Stomach (tissue), 9 donors: Measurements from ENCODE around the gene C4BPB. TPM values are rescaled to one million over a fixed set of nuclear protein-coding genes. Genes with fewer than 3 reads are reported as not detected.

Experiments
- DNase-seq, 2 donors: peaks; one replicate each; pipeline versions ENCODE4 v3.0.0 to v3.0.0-alpha.2; 2013 to 2019
- H3K27ac ChIP-seq, 5 donors: fragments of 200-600 bp in 4 of 5; sonication (generic) in 4 of 5; one replicate each; pipeline ENCODE4 v1.5.1; 2013 to 2019; ENCODE audit warnings: mild to moderate bottlenecking in 1 of 5, moderate library complexity in 1 of 5
- H3K27me3 ChIP-seq, 3 donors: fragments of 200-600 bp; sonication (generic); one replicate each; pipeline ENCODE4 v1.5.1; 2017 to 2019; ENCODE audit warnings: mixed run types in 1 of 3
- H3K36me3 ChIP-seq, 4 donors: fragments of 200-600 bp; sonication (generic); 1 replicate in 3 of 4; 2 replicates in 1 of 4; pipeline ENCODE4 v1.5.1; 2016 to 2019
- H3K4me1 ChIP-seq, 4 donors: fragments of 200-600 bp; sonication (generic); one replicate each; pipeline ENCODE4 v1.5.1; 2016 to 2019
- H3K4me3 ChIP-seq, 4 donors: fragments of 200-600 bp; sonication (generic) in 3 of 4; one replicate each; pipeline ENCODE4 v1.5.1; 2016 to 2019; ENCODE audit warnings: mild to moderate bottlenecking in 1 of 4
- H3K9me3 ChIP-seq, 4 donors: fragments of 200-600 bp; sonication (generic); one replicate each; pipeline ENCODE4 v1.5.1; 2016 to 2019
- EP300 ChIP-seq: sonication (generic); formaldehyde crosslinking; IDR thresholded peaks from one replicate; pipeline ENCODE4 v1.6.1; 2017; ENCODE audit warnings: antibody characterized with exemption
- POLR2A ChIP-seq, 4 donors: fragments of 450-650 bp; IDR thresholded peaks; one replicate each; pipeline ENCODE4 v1.6.1; 2016; ENCODE audit warnings: antibody characterized with exemption in 4 of 4, control low read depth in 2 of 4, mild to moderate bottlenecking in 1 of 4, moderate library complexity in 1 of 4
- POLR2AphosphoS5 ChIP-seq, 3 donors: sonication (generic); formaldehyde crosslinking; IDR thresholded peaks; one replicate each; pipeline ENCODE4 v1.6.1; 2016; ENCODE audit warnings: antibody characterized with exemption in 3 of 3
- WGBS, 5 donors: extraction: QIAGEN DNeasy Blood & Tissue Kit in 3 of 5; methylation state at CpG; one replicate each; pipeline versions ENCODE4 v1.1.5 to v1.1.7; 2013 to 2018; 5-methylcytosine and 5-hydroxymethylcytosine counted together
- intact Hi-C: fragments of 100-400 bp; cut with DNase I; formaldehyde crosslinking; loops from one replicate; pipeline ENCODE4 v1.15.1; 2023; ENCODE audit warnings: low total_unique reads
- polyA plus RNA-seq, 3 donors: library from polyadenylated mRNA; stranded (reverse); fragments of 200-250 nt; gene quantifications; one replicate each; pipeline ENCODE4 v1.2.3, GENCODE V29; 2013
- total RNA-seq, 5 donors: library from RNA; depleted of rRNA; stranded (reverse); fragments of >200 nt; gene quantifications; one replicate each; pipeline versions ENCODE4 v1.1.0 to v1.2.3, GENCODE V29; 2014 to 2016
- TF ChIP-seq, protein P1 (sequence below), 7 experiments: fragments of 450-650 bp in 4 of 7; fragments of 200-600 bp in 3 of 7; sonication (generic) in 3 of 7; IDR thresholded peaks; one replicate each; pipeline ENCODE4 v1.5.1; 2016 to 2019; ENCODE audit warnings: antibody characterized with exemption in 7 of 7, control low read depth in 2 of 7, mild to moderate bottlenecking in 1 of 7
- donor health status: healthy with polysubstance abuse.
- donor health status: Bipolar disorder and iron deficiency.
- donor health status: healthy.

Gene C4BPB
- total and polyA plus RNA-seq, 8 donors = 3.5 to 18.9 (median 8.5) TPM; not detected in 3

DNA sequence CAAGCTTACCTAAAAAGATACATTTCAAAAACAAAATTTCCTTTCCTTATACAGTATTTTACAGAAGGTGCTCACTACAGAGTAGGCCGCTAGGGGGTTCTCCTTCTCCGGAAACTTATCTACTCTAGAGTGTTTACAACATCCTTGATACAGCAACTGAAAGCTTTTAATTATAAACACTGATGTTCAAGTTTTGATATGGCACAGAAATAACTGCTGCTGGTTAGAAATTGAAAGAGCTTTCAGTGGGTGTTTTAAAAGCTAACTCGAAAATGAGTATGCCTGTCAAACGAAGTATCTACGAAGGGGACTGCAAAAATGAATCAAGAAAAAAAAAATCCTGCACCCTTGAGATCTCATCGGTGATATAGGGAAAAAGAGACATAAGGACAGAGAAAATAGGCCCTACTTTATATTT lies 38.7 kb upstream of the C4BPB start:
- WGBS, 5 donors = 0% methylated on average over 6 of the region's 6 CpGs
- DNase-seq = peak; percentile 64 to 84
- Histone ChIP-seq H3K9me3 (no peaks in the 10 kb centered on the region), H3K4me3 (peak overlapping the region; percentile 77 to 91 (median 82)), H3K36me3 (peaks cover 13 to 21% (median 19%) of the 10 kb centered on the region in 4 donors), H3K27me3 (no peaks in the 10 kb centered on the region), H3K27ac (peak overlapping the region; percentile 91 to 97 (median 96)), H3K4me1 (peaks cover 35 to 84% (median 68%) of the 10 kb centered on the region in 4 donors)
- TF ChIP-seq, protein P1, sequence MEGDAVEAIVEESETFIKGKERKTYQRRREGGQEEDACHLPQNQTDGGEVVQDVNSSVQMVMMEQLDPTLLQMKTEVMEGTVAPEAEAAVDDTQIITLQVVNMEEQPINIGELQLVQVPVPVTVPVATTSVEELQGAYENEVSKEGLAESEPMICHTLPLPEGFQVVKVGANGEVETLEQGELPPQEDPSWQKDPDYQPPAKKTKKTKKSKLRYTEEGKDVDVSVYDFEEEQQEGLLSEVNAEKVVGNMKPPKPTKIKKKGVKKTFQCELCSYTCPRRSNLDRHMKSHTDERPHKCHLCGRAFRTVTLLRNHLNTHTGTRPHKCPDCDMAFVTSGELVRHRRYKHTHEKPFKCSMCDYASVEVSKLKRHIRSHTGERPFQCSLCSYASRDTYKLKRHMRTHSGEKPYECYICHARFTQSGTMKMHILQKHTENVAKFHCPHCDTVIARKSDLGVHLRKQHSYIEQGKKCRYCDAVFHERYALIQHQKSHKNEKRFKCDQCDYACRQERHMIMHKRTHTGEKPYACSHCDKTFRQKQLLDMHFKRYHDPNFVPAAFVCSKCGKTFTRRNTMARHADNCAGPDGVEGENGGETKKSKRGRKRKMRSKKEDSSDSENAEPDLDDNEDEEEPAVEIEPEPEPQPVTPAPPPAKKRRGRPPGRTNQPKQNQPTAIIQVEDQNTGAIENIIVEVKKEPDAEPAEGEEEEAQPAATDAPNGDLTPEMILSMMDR (IDR thresholded peaks at IDR 0.05) = peak in 5 of 7 experiments; percentile 66 to 78 (median 70)
- no peak for TF ChIP-seq POLR2A (IDR thresholded peaks at IDR 0.05)
- intact Hi-C loops = no loop called here

DNA sequence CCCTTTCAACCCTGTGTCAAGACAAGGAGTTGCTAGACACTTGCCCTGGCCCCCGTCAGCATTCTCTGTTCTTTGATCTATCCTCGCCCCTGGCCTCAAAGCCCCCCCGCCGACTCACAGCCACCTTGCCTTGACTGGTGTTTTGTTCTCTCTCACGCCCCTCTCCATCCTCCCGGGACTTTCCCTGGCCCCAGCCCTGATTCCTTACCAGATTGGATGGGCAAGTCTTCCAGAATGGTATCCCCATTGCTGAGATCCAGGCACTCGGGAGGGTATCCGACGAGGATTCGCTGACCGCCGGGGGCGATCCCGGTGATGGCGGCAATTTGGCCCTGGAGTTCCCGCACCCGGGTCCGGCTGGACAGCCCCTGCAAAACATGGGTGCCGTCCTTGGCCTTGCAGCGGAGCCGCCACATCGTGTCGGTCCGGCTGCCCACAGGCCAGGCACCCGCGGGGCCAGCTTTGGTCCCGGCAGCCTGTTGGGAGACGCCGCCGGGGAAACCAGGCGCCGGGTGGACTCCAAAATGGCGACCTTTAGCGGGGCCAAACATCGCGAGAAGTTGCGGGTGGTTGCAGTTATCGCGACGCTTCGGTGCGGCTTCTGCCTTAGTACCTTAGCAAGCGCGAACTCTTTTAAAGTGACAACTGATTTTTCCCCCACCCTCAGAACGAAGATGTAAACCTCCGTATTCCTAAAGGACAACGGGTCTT lies 38.0 kb upstream of the C4BPB start:
- peak; percentile 95 to 98 for DNase-seq
- intact Hi-C loops = no loop called here
- peak overlapping the region; percentile 77 to 91 (median 82) for H3K4me3 ChIP-seq
- H3K27ac ChIP-seq = peak overlapping the region; percentile 91 to 97 (median 96)
- peaks cover 35 to 84% (median 66%) of the 10 kb centered on the region in 4 donors for H3K4me1 ChIP-seq
- peaks cover 13 to 21% (median 20%) of the 10 kb centered on the region in 4 donors for H3K36me3 ChIP-seq
- 0 to 1% (median 1%) methylated on average over 26 to 47 of the region's 47 CpGs for WGBS, 5 donors
- H3K27me3 ChIP-seq = no peaks in the 10 kb centered on the region
- H3K9me3 ChIP-seq = no peaks in the 10 kb centered on the region
- TF ChIP-seq POLR2AphosphoS5 (IDR thresholded peaks at IDR 0.05) = peak in 1 of 3 donors; percentile 69
- TF ChIP-seq, protein P1 (IDR thresholded peaks at IDR 0.05) = no peak

DNA sequence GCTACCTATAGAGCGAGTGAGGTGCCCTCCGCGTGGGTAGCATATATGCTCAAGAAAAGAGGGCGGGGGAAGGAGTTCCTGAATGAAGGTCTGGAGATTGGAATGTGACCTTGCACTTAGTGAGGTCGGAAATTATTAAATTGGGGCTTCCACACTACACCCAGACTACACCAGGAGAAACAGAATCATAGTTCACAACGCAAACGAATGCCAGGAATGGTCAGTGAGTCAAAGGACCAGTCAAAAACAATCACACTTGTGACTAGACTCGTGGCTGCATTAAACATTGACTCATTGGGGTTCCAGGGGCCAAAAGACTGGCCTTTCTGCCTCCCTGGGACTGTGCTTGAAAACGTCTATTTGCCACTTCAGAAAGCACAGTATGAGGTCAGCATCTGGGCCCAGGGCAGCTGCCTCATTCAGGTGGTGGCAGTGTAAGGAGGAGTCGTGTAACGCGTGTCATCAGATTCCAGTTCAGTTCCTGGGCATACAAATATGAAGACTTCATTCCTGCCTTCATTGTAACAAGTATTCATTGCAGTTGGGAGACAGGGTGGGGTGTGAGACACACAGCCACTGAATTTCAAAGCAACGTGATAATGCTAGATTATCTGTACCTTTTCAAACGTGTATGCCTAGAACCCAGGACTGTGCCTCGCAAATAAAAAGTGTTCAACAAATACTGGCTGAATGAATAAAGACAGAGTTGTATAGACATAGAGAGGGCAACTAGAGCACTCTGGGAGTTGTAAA lies 37.3 kb upstream of the C4BPB start, which contains the start of gene YOD1:
Gene YOD1, minus strand, starts transcription at position 18 of the 753 bp plus-strand sequence. CDS start 178 bp downstream, outside the sequence.
- Histone ChIP-seq H3K36me3 (peaks cover 13 to 21% (median 21%) of the 10 kb centered on the region in 4 donors), H3K4me3 (peak within 1 kb of the TSS; percentile 77 to 91 (median 82)), H3K27ac (peak within 1 kb of the TSS; percentile 91 to 97 (median 96)), H3K4me1 (peaks cover 35 to 84% (median 58%) of the 10 kb centered on the region in 4 donors), H3K9me3 (no peaks in the 10 kb centered on the region), H3K27me3 (no peaks in the 10 kb centered on the region)
- peak in 2 of 3 donors; percentile 51 to 55 for TF ChIP-seq POLR2AphosphoS5 (IDR thresholded peaks at IDR 0.05)
- TF ChIP-seq EP300 = no peak
- WGBS, 5 donors = 19 to 35% (median 29%) methylated on average over 15 of the region's 15 CpGs
- intact Hi-C loops = no loop called here
- peak in 1 of 2 donors; percentile 56 for DNase-seq

DNA sequence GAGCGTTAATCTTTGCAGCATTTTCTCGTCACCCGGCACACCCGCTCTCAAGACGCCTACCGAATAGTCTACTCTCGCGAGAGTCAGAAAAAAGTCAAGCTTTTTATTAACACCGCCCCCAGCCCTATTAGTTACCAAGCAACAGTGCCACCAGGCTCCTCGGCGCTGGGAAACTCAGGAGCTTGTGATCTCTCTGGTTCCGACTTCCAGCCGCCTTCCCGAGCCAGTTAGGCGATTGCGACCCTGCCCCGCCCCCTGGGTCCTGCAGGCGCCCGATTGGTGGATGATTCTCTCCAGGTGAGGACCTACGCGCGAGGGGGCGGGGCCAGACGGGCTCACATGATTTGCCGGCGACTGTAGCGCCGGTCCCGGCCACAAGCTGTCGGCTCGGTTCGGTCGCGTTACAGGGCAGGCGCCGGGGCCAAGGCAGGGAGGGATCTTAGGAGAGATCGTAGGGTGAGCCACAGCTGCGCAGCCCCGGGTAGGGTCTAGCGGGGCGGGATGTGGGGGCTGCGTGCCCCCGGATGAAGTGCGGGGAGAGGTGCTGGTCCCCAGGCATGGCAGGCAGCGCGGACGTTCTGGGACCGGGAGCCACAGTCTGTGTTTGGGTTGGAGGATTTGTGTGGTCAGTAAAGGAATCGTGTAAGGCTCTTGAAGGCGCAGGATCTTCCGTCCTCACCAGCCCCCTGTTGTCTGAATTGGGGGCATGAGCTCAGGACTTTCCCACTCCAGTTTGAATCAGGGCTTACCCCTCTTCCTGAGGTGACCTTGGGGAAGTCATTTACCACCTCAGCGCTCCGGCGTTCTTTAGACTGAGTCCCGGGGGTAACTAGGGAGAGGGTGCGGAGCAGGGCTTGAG lies 35.5 kb upstream of the C4BPB start, which contains the start of gene PFKFB2:
Gene PFKFB2, plus strand, starts transcription at position 365 of the 859 bp plus-strand sequence. CDS start 1,443 bp downstream, outside the sequence.
- WGBS, 5 donors = 2 to 3% (median 2%) methylated on average over 54 to 56 of the region's 56 CpGs
- Histone ChIP-seq H3K27ac (peak within 1 kb of the TSS; percentile 86 to 97 (median 96)), H3K4me3 (peak within 1 kb of the TSS; percentile 58 to 69 (median 62)), H3K4me1 (peaks cover 29 to 66% (median 42%) of the 10 kb centered on the region in 4 donors), H3K27me3 (no peaks in the 10 kb centered on the region), H3K36me3 (peaks cover 12 to 19% (median 16%) of the 10 kb centered on the region in 4 donors), H3K9me3 (no peaks in the 10 kb centered on the region)
- peak; percentile 99 to 100 for DNase-seq
- intact Hi-C loops = no loop called here
- TF ChIP-seq EP300 (no peak), POLR2AphosphoS5 (IDR thresholded peaks at IDR 0.05) (peak; percentile 82 to 98 (median 97)), POLR2A (IDR thresholded peaks at IDR 0.05) (peak in 2 of 4 donors; percentile 85 to 97)
- TF ChIP-seq, protein P1 (IDR thresholded peaks at IDR 0.05) = peak in 5 of 7 experiments; percentile 18 to 48 (median 37)
